ENCODE measurements around the gene DAAM1.

DNA sequence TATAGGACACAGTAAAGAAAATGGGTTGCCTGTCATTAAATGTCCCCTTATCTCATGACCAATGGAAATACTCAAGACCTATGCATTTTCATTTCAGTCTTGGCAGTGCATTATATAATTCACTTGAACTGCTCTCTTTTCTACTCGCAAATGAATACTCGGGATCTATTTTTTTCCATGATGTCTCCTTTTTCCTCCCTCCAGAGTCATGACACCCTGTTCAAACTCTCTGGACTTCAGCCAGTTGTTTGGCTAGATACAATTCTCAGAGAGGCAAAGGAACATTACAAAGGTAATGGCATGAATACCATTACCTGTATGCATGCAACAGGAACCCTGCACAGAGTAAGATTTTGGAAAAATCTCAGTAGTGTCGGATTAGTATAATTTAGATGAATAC lies 145.8 kb downstream of the DAAM1 start:
- TF ChIP-seq, protein P1, sequence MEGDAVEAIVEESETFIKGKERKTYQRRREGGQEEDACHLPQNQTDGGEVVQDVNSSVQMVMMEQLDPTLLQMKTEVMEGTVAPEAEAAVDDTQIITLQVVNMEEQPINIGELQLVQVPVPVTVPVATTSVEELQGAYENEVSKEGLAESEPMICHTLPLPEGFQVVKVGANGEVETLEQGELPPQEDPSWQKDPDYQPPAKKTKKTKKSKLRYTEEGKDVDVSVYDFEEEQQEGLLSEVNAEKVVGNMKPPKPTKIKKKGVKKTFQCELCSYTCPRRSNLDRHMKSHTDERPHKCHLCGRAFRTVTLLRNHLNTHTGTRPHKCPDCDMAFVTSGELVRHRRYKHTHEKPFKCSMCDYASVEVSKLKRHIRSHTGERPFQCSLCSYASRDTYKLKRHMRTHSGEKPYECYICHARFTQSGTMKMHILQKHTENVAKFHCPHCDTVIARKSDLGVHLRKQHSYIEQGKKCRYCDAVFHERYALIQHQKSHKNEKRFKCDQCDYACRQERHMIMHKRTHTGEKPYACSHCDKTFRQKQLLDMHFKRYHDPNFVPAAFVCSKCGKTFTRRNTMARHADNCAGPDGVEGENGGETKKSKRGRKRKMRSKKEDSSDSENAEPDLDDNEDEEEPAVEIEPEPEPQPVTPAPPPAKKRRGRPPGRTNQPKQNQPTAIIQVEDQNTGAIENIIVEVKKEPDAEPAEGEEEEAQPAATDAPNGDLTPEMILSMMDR (IDR thresholded peaks at IDR 0.05): no peak
- TF ChIP-seq EZH2 (IDR thresholded peaks at IDR 0.05) (no peak), EZH2phosphoT487 (IDR thresholded peaks at IDR 0.05) (no peak)
